ENCODE results near the gene SGK2. TPM values are rescaled to one million over a fixed set of nuclear protein-coding genes. Genes with fewer than 3 reads are reported as not detected.
"Not testable (repeated sequence)": the region's sequence is repeated elsewhere in the genome, so short reads cannot be mapped to it uniquely, and the experiment has no call there.

The SGK2 gene
- polyA plus RNA-seq, 2 of the 4 experiments (the other 2 are of a cell fraction), result 9.4 to 12.2 TPM

GRCh38 chr20:43605715-43606114, 46.9 kb downstream of the SGK2 start:
- FAIRE-seq (no peak), ATAC-seq (no peak), DNase-seq (ENCODE audit: low read depth in 1 of 2, low spot score in 1 of 2) (no peak)
- WGBS (ENCODE audit: missing lambda C conversion rate), result 91% methylated on average over 9 of the region's 9 CpGs
- no peaks in the 10 kb centered on the region for H3K9me3 ChIP-seq
- H3K4me2 ChIP-seq, result no peak overlapping the region
- CTCF ChIA-PET, result interaction anchor here (1.1 kb wide), 1 partner anchor 10 kb away, joined by 3 read pairs; no protein-coding TSS in a partner anchor
- POLR2A ChIA-PET, result no interaction called here
- H3K4me1 ChIP-seq, result no peaks in the 10 kb centered on the region
- no peak overlapping the region for H3K4me3 ChIP-seq
- H3K27ac ChIP-seq, result no peak overlapping the region
- TF ChIP-seq CTCF (IDR thresholded peaks at IDR 0.05) (no peak), RNF2 (IDR thresholded peaks at IDR 0.05; ENCODE audit: borderline replicate concordance, low read depth) (no peak), ATOH8 (CRISPR knock-in tag; IDR thresholded peaks at IDR 0.05; ENCODE audit: low read depth) (no peak), ZNF302 (CRISPR knock-in tag; IDR thresholded peaks at IDR 0.05) (no peak), CEBPB (IDR thresholded peaks at IDR 0.05) (no peak), KDM5A (IDR thresholded peaks at IDR 0.05) (no peak), FOSB (CRISPR knock-in tag; IDR thresholded peaks at IDR 0.05) (no peak), HEYL (CRISPR knock-in tag; IDR thresholded peaks at IDR 0.05) (no peak), ZSCAN20 (CRISPR knock-in tag; IDR thresholded peaks at IDR 0.05) (no peak), NFE2L2 (conservative IDR thresholded peaks at IDR 0.05; ENCODE audit: low read length) (no peak), USF2 (IDR thresholded peaks at IDR 0.05) (no peak), ZFP36 (IDR thresholded peaks at IDR 0.05; ENCODE audit: borderline replicate concordance, partially characterized antibody) (no peak)

- H3K9me3 ChIP-seq; CTCF ChIA-PET; H3K4me1 ChIP-seq; ATAC-seq; H3K4me2 ChIP-seq; FAIRE-seq; POLR2A ChIA-PET; H3K27ac ChIP-seq; DNase-seq (ENCODE audit: low read depth in 1 of 2, low spot score in 1 of 2); H3K4me3 ChIP-seq: not testable (repeated sequence)
- 90% methylated on average over 12 of the region's 30 CpGs for WGBS (ENCODE audit: missing lambda C conversion rate)
Measured at GRCh38 chr20:43607278-43607677, 48.5 kb downstream of the SGK2 start.

GRCh38 chr20:43631598-43631997, 72.8 kb downstream of the SGK2 start:
- no peak overlapping the region for H3K27ac ChIP-seq
- no peak for FAIRE-seq
- ChIA-PET POLR2A (no interaction called here), CTCF (no interaction called here)
- 95% methylated on average over 8 of the region's 8 CpGs for WGBS (ENCODE audit: missing lambda C conversion rate)
- H3K4me2 ChIP-seq, result no peak overlapping the region
- ATAC-seq, result no peak
- no peaks in the 10 kb centered on the region for H3K9me3 ChIP-seq
- no peak for TF ChIP-seq FOSL2 (IDR thresholded peaks at IDR 0.05)
- TF ChIP-seq FOSL2 (CRISPR knock-in tag; IDR thresholded peaks at IDR 0.05), result no peak
- TF ChIP-seq TFCP2L1 (CRISPR knock-in tag; IDR thresholded peaks at IDR 0.05), result no peak
- TF ChIP-seq REST (IDR thresholded peaks at IDR 0.05), result no peak
- TF ChIP-seq RNF2 (IDR thresholded peaks at IDR 0.05; ENCODE audit: borderline replicate concordance, low read depth), result no peak
- TF ChIP-seq CEBPB (IDR thresholded peaks at IDR 0.05), result no peak
- TF ChIP-seq BCL3 (IDR thresholded peaks at IDR 0.05), result no peak
- no peak for TF ChIP-seq MAFK (IDR thresholded peaks at IDR 0.05; ENCODE audit: partially characterized antibody)
- no peak for TF ChIP-seq ZNF302 (CRISPR knock-in tag; IDR thresholded peaks at IDR 0.05)
- no peak for TF ChIP-seq ATOH8 (CRISPR knock-in tag; IDR thresholded peaks at IDR 0.05; ENCODE audit: low read depth)
- no peak for TF ChIP-seq PHF8 (IDR thresholded peaks at IDR 0.05; ENCODE audit: borderline replicate concordance, low read depth)
- TF ChIP-seq ELK1 (IDR thresholded peaks at IDR 0.05; ENCODE audit: low read depth, low read length), result no peak
- TF ChIP-seq CHD4 (IDR thresholded peaks at IDR 0.05; ENCODE audit: borderline replicate concordance), result no peak
- H3K4me1 ChIP-seq, result 0 out of 3 replicates have a peak, but pooled peaks cover 2% of the 10 kb centered on the region
- DNase-seq (ENCODE audit: low read depth in 1 of 2, low spot score in 1 of 2), result no peak
- H3K4me3 ChIP-seq, result no peak overlapping the region
